ENCODE measurements around the gene SNRK.
"Not testable (repeated sequence)": the region's sequence is repeated elsewhere in the genome, so short reads cannot be mapped to it uniquely, and the experiment has no call there.

SNRK gene

GRCh38 chr3:43346978-43347749, 60.8 kb downstream of the SNRK start:
- DNase-seq, result peak; percentile 39 to 42

- DNase-seq, result no peak
Observed at GRCh38 chr3:43347774-43348173, 61.4 kb downstream of the SNRK start.

GRCh38 chr3:43348350-43348749, 62.0 kb downstream of the SNRK start:
- no peak for DNase-seq

GRCh38 chr3:43348852-43349574, 62.7 kb downstream of the SNRK start:
- DNase-seq, result no peak

- no peak for DNase-seq
Observed at GRCh38 chr3:43349716-43350115, 63.4 kb downstream of the SNRK start.

GRCh38 chr3:43353393-43353792, 67.1 kb downstream of the SNRK start:
- no peak for DNase-seq

GRCh38 chr3:43353923-43354670, 67.8 kb downstream of the SNRK start:
- DNase-seq, result no peak

- DNase-seq, result not testable (repeated sequence)
Observed at GRCh38 chr3:43356033-43356432, 69.7 kb downstream of the SNRK start.

GRCh38 chr3:43361077-43361476, 74.7 kb downstream of the SNRK start:
- DNase-seq, result no peak

- no peak for DNase-seq
Observed at GRCh38 chr3:43362183-43362582, 75.8 kb downstream of the SNRK start.

GRCh38 chr3:43362961-43363360, 76.6 kb downstream of the SNRK start:
- no peak for DNase-seq

- DNase-seq, result no peak
Observed at GRCh38 chr3:43363621-43364266, 77.4 kb downstream of the SNRK start.

GRCh38 chr3:43364494-43364893, 78.2 kb downstream of the SNRK start:
- no peak for DNase-seq

- DNase-seq, result no peak
Observed at GRCh38 chr3:43364926-43365325, 78.6 kb downstream of the SNRK start.

- DNase-seq, result no peak
Observed at GRCh38 chr3:43365601-43366305, 79.4 kb downstream of the SNRK start.

GRCh38 chr3:43366481-43366880, 80.1 kb downstream of the SNRK start:
- DNase-seq, result no peak

GRCh38 chr3:43366885-43367284, 80.5 kb downstream of the SNRK start:
- DNase-seq, result no peak

- no peak for DNase-seq
Observed at GRCh38 chr3:43369404-43370292, 83.3 kb downstream of the SNRK start.

GRCh38 chr3:43370293-43370980, 84.1 kb downstream of the SNRK start:
- no peak for DNase-seq

GRCh38 chr3:43371494-43371893, 85.2 kb downstream of the SNRK start:
- DNase-seq, result no peak

All from activated T-cell treated with anti-CD3 and anti-CD28 coated beads, Interleukin-2, amount 50 U/mL, for 48 hours (primary cell).